Tibial nerve (tissue), 4 donors: ENCODE data around the gene ZNF3. TPM values are rescaled to one million over a fixed set of nuclear protein-coding genes. Genes with fewer than 3 reads are reported as not detected.

ENCODE experiments used
- DNase-seq, 2 donors: peaks; one replicate each; pipeline ENCODE4 v3.0.0-alpha.2; 2019; ENCODE audit warnings: low spot score in 2 of 2
- H3K27ac ChIP-seq, 4 donors: fragments of 200-600 bp; sonication (generic) in 3 of 4; one replicate each; pipeline ENCODE4 v1.5.1; 2017 to 2019; ENCODE audit warnings: mild to moderate bottlenecking in 1 of 4
- H3K27me3 ChIP-seq, 2 donors: fragments of 200-600 bp; sonication (generic) in 1 of 2; one replicate each; pipeline versions ENCODE4 v1.5.1 to v1.6.0; 2017 to 2019
- H3K36me3 ChIP-seq, 3 donors: fragments of 200-600 bp; sonication (generic); one replicate each; pipeline ENCODE4 v1.5.1; 2018 to 2019
- H3K4me1 ChIP-seq, 4 donors: fragments of 200-600 bp; sonication (generic) in 3 of 4; one replicate each; pipeline ENCODE4 v1.5.1; 2017 to 2019
- H3K4me3 ChIP-seq, 4 donors: fragments of 200-600 bp; sonication (generic) in 3 of 4; one replicate each; pipeline ENCODE4 v1.5.1; 2017 to 2019; ENCODE audit warnings: mild to moderate bottlenecking in 1 of 4, moderate library complexity in 1 of 4
- H3K9me3 ChIP-seq, 4 donors: fragments of 200-600 bp; sonication (generic) in 3 of 4; one replicate each; pipeline ENCODE4 v1.5.1; 2017 to 2019
- EP300 ChIP-seq, 2 donors: sonication (generic); formaldehyde crosslinking; IDR thresholded peaks; one replicate each; pipeline ENCODE4 v1.6.1; 2017; ENCODE audit warnings: antibody characterized with exemption in 2 of 2, mild to moderate bottlenecking in 1 of 2
- POLR2A ChIP-seq, 2 donors: fragments of 450-650 bp; IDR thresholded peaks; one replicate each; pipeline ENCODE4 v1.6.1; 2017; ENCODE audit warnings: antibody characterized with exemption in 2 of 2, mild to moderate bottlenecking in 2 of 2, moderate library complexity in 2 of 2
- WGBS, 2 donors: methylation state at CpG; one replicate each; pipeline ENCODE4 v1.1.5; 2018; 5-methylcytosine and 5-hydroxymethylcytosine counted together
- total RNA-seq, 4 donors: library from RNA; depleted of rRNA; stranded (reverse); fragments of >200 nt; gene quantifications; one replicate each; pipeline ENCODE4 v1.1.0, GENCODE V29; 2016
- TF ChIP-seq, protein P1 (sequence below), 5 experiments: fragments of 200-600 bp in 3 of 5; fragments of 450-650 bp in 2 of 5; sonication (generic) in 3 of 5; IDR thresholded peaks; one replicate each; pipeline ENCODE4 v1.5.1; 2016 to 2019; ENCODE audit warnings: antibody characterized with exemption in 5 of 5, mild to moderate bottlenecking in 3 of 5, moderate library complexity in 2 of 5

ZNF3 gene
- total RNA-seq, 4 donors from 2014 or later: 24.0 to 37.5 (median 26.9) TPM

DNA sequence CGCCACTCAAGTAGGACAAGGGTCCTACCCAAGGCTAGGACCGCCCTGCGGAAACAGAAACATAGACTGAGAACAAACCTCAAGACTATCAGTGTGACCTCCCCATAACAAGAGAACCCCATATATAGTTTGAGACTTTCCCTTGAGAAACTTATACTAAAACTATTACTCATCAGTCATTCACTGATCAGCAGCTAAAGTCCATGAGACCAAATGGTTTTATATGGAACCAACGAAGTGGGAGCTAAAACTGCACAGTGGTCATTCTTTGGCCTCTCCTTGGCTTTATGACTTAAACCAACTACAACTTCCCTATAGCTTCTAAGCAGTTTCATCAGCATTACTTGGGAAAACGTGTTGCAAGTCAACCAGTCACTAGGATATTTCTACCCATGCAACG lies 45.6 kb downstream of the ZNF3 start:
- H3K36me3 ChIP-seq: peaks cover 0 to 87% (median 5%) of the 10 kb centered on the region in 3 donors
- no peak for DNase-seq
- H3K4me3 ChIP-seq: no peak overlapping the region
- H3K4me1 ChIP-seq: no peaks in the 10 kb centered on the region
- no peak overlapping the region for H3K27ac ChIP-seq
- 81 to 93% methylated on average over 6 of the region's 6 CpGs for WGBS, 2 donors
- TF ChIP-seq, protein P1, sequence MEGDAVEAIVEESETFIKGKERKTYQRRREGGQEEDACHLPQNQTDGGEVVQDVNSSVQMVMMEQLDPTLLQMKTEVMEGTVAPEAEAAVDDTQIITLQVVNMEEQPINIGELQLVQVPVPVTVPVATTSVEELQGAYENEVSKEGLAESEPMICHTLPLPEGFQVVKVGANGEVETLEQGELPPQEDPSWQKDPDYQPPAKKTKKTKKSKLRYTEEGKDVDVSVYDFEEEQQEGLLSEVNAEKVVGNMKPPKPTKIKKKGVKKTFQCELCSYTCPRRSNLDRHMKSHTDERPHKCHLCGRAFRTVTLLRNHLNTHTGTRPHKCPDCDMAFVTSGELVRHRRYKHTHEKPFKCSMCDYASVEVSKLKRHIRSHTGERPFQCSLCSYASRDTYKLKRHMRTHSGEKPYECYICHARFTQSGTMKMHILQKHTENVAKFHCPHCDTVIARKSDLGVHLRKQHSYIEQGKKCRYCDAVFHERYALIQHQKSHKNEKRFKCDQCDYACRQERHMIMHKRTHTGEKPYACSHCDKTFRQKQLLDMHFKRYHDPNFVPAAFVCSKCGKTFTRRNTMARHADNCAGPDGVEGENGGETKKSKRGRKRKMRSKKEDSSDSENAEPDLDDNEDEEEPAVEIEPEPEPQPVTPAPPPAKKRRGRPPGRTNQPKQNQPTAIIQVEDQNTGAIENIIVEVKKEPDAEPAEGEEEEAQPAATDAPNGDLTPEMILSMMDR (IDR thresholded peaks at IDR 0.05): no peak
- H3K9me3 ChIP-seq: no peaks in the 10 kb centered on the region
- H3K27me3 ChIP-seq: no peaks in the 10 kb centered on the region

DNA sequence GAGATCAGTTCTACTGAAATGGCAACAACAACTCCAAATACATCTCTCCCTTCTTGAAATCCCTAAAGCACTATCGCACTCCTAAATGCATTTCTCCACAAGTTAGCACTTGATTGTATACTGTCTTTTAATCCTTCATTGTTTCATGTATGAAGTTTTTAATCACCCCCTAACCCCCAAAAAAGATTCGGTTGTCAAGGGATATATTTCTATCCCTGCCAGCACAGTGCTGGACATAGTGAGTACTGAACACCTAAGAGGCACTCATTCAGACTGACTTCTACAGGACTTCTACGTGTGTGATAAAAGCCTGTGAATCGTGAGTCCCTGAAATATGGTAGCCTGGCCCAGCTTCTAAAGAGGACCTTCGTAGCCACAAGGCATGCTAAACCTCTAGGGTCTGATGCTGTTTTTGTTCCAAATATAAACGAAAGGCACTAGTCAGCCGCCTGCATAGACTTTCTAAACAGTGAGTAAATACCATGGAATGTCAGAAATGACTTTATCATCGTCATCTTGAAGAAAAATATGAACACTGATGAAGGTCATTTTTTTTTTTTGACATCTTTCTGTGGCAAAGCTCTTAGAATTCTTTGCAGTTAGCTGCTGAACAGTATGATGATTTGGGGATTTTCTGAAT lies 46.5 kb downstream of the ZNF3 start:
- H3K27ac ChIP-seq: no peak overlapping the region

DNA sequence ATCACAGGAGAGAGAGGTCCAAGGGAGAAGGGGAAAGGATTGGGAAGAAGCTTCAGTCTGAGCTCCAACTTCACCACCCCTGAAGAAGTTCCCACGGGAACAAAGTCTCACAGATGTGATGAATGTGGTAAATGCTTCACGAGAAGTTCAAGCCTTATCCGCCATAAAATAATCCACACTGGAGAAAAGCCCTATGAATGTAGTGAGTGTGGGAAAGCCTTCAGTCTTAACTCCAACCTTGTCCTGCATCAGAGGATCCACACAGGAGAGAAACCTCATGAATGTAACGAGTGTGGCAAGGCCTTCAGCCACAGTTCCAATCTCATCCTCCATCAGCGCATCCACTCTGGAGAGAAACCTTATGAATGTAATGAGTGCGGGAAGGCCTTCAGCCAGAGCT lies 48.0 kb downstream of the ZNF3 start:
- Histone ChIP-seq H3K36me3 (peaks cover 0 to 100% (median 5%) of the 10 kb centered on the region in 3 donors), H3K4me3 (no peak overlapping the region), H3K9me3 (no peaks in the 10 kb centered on the region), H3K27me3 (no peaks in the 10 kb centered on the region), H3K4me1 (no peaks in the 10 kb centered on the region), H3K27ac (no peak overlapping the region)
- no peak for DNase-seq
- no peak for TF ChIP-seq EP300 (IDR thresholded peaks at IDR 0.05)
- no peak for TF ChIP-seq POLR2A (IDR thresholded peaks at IDR 0.05)
- 93 to 94% methylated on average over 6 of the region's 6 CpGs for WGBS, 2 donors

More for the DNA sequence above, 46.5 kb downstream of the ZNF3 start:
- Histone ChIP-seq H3K9me3 (no peaks in the 10 kb centered on the region), H3K27me3 (no peaks in the 10 kb centered on the region), H3K4me3 (no peak overlapping the region), H3K4me1 (no peaks in the 10 kb centered on the region), H3K36me3 (peaks cover 0 to 96% (median 5%) of the 10 kb centered on the region in 3 donors)
- 68 to 76% methylated on average over 8 of the region's 8 CpGs for WGBS, 2 donors
- TF ChIP-seq EP300 (IDR thresholded peaks at IDR 0.05) (no peak), POLR2A (IDR thresholded peaks at IDR 0.05) (no peak)
- TF ChIP-seq, protein P1 (IDR thresholded peaks at IDR 0.05): no peak
- DNase-seq: no peak

DNA sequence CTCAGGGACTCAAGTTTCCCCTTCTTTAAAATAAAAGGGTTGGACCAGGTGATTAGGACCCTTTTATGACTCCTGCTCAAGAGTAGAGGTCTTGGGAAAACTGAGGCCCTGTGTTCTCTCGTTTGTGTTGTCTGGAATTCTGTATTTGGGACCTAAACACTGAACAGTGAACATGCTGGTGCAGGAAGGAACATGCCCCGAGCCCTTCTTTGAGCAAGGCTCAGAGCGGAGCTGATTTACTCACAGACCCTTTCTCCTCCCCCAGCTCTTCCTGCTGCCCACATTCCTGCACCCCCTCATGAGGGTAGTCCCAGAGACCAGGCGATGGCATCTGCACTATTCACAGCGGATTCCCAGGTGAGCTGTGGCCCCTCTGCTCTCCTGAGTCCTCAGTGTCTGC lies 51.9 kb downstream of the ZNF3 start:
- Histone ChIP-seq H3K4me3 (no peak overlapping the region), H3K9me3 (no peaks in the 10 kb centered on the region), H3K27me3 (no peaks in the 10 kb centered on the region), H3K4me1 (no peaks in the 10 kb centered on the region), H3K36me3 (peaks cover 0 to 99% (median 9%) of the 10 kb centered on the region in 3 donors), H3K27ac (no peak overlapping the region)
- TF ChIP-seq POLR2A (IDR thresholded peaks at IDR 0.05): no peak
- no peak for TF ChIP-seq EP300 (IDR thresholded peaks at IDR 0.05)
- TF ChIP-seq, protein P1 (IDR thresholded peaks at IDR 0.05): no peak
- DNase-seq: no peak
- 80 to 82% methylated on average over 5 of the region's 5 CpGs for WGBS, 2 donors

DNA sequence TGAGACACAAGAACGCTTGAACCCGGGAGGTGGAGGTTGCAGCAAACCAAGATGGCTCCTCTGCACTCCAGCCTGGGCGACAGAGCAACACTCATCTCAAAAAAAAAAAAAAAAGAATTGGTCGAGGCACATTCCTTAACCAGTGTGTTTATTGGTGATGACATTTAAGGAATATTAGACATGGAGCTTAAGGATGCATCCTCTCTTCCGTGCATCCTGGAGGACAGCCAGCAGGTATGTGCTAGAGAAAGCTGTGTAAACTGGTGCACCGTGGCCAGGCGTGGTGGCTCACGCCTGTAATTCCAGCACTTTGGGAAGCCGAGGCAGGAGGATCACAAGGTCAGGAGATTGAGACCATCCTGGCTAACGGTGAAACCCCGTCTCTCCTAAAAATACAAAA lies 54.3 kb downstream of the ZNF3 start:
- Histone ChIP-seq H3K27ac (no peak overlapping the region), H3K4me1 (no peaks in the 10 kb centered on the region), H3K9me3 (no peaks in the 10 kb centered on the region), H3K4me3 (no peak overlapping the region), H3K36me3 (peaks cover 0 to 97% (median 16%) of the 10 kb centered on the region in 3 donors), H3K27me3 (no peaks in the 10 kb centered on the region)
- no peak for DNase-seq
- WGBS, 2 donors: 86 to 94% methylated on average over 11 of the region's 11 CpGs
- TF ChIP-seq, protein P1 (IDR thresholded peaks at IDR 0.05): no peak
